Endothelial cell of umbilical vein (primary cell): ENCODE data around the gene UBE2H.

Source experiments
- POLR2A ChIP-seq: IDR thresholded peaks from 2 replicates; pipeline ENCODE4 v1.6.1; 2012; ENCODE audit warnings: low read depth, mild to moderate bottlenecking, control low read depth, low read length
- TF ChIP-seq, protein P1 (sequence below), 2 donors: IDR thresholded peaks; 1 replicate in 1 of 2; 2 replicates in 1 of 2; pipeline ENCODE4 v1.5.1; 2011; ENCODE audit warnings: low read length in 2 of 2, mild to moderate bottlenecking in 2 of 2, moderate library complexity in 2 of 2, control low read depth in 1 of 2, inconsistent platforms in 1 of 2, low read depth in 1 of 2; ENCODE audit not compliant: insufficient read depth in 1 of 2; ENCODE audit errors: extremely low read depth in 1 of 2

DNA sequence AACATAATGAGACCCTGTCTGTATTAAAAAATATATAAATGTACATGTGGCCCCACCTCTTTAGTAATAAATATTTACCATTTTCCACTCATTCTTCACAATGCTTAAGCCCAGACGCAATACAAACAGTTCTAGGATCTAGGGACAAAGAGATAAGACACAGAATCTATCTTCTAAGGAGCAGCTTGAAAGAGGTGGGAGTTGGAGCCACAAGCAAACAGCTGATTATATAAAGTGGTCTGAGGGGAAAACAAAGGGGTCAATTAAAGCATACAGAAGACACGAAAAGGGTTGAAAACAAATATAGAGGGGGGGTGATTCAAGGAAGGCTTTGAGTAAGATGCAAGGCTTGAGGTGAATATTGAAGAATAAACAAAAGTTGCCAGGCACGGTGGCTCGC lies 43.1 kb downstream of the UBE2H start:
- TF ChIP-seq POLR2A = no peak
- TF ChIP-seq, protein P1, sequence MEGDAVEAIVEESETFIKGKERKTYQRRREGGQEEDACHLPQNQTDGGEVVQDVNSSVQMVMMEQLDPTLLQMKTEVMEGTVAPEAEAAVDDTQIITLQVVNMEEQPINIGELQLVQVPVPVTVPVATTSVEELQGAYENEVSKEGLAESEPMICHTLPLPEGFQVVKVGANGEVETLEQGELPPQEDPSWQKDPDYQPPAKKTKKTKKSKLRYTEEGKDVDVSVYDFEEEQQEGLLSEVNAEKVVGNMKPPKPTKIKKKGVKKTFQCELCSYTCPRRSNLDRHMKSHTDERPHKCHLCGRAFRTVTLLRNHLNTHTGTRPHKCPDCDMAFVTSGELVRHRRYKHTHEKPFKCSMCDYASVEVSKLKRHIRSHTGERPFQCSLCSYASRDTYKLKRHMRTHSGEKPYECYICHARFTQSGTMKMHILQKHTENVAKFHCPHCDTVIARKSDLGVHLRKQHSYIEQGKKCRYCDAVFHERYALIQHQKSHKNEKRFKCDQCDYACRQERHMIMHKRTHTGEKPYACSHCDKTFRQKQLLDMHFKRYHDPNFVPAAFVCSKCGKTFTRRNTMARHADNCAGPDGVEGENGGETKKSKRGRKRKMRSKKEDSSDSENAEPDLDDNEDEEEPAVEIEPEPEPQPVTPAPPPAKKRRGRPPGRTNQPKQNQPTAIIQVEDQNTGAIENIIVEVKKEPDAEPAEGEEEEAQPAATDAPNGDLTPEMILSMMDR (IDR thresholded peaks at IDR 0.05; ENCODE audit: extremely low read depth in 1 of 2, insufficient read depth in 1 of 2, low read depth in 1 of 2, low read length in 2 of 2) = no peak
